IMR-90 (cell line): Measurements from ENCODE around the gene STX16. TPM values are rescaled to one million over a fixed set of nuclear protein-coding genes. Genes with fewer than 3 reads are reported as not detected.

ENCODE experiments used
- ATAC-seq: fragments of 200-7000 bp; cut with Tn5 transposase; 2 replicates; pipeline ENCODE4 v1.9.1; 2020; ENCODE audit warnings: low read depth, mild to moderate bottlenecking, moderate library complexity
- BruUV-seq: library from RNA; stranded (reverse); fragments of 400-500 nt; replicated peaks from 2 replicates; lab custom pipeline; 2021; lab: Mats Ljungman, UMichigan
- CTCF ChIA-PET: fragments of 300-600 bp; formaldehyde crosslinking; extraction: SDS; loops from one replicate; lab custom pipeline; 2021; ENCODE audit warnings: antibody characterized with exemption; lab: Yijun Ruan, JAX
- POLR2A ChIA-PET: fragments of 300-600 bp; sonication (Branson Sonifier 250); formaldehyde crosslinking; loops from one replicate; lab custom pipeline; 2022; ENCODE audit warnings: antibody characterized with exemption; ENCODE audit not compliant: unreplicated experiment; lab: Charles Lee
- DNase-seq: peaks from one replicate; pipeline ENCODE4 v3.0.0; 2013
- H2AFZ ChIP-seq: replicated peaks from 2 replicates; pipeline ENCODE3; 2013; ENCODE audit warnings: low read length, mild to moderate bottlenecking; ENCODE audit not compliant: poor library complexity
- H2AK5ac ChIP-seq: 2 replicates; pipeline ENCODE4 v1.6.1; 2013; ENCODE audit warnings: low read depth, low read length, inconsistent platforms
- H2AK9ac ChIP-seq: replicated peaks from 2 replicates; pipeline ENCODE3; 2013; ENCODE audit warnings: mild to moderate bottlenecking, low read depth, low read length, moderate library complexity; ENCODE audit not compliant: poor library complexity
- H2BK120ac ChIP-seq: 2 replicates; pipeline ENCODE4 v1.6.1; 2013; ENCODE audit warnings: low read depth, low read length, inconsistent platforms
- H2BK15ac ChIP-seq: 3 replicates; pipeline ENCODE4 v1.6.1; 2013; ENCODE audit warnings: low read depth, low read length, inconsistent platforms
- H2BK20ac ChIP-seq: 2 replicates; pipeline ENCODE4 v1.6.1; 2013; ENCODE audit warnings: low read depth, mild to moderate bottlenecking, inconsistent platforms, low read length, moderate library complexity
- H2BK5ac ChIP-seq: 2 replicates; pipeline ENCODE4 v1.6.1; 2013; ENCODE audit warnings: mild to moderate bottlenecking, low read depth, low read length, inconsistent platforms; ENCODE audit not compliant: poor library complexity, severe bottlenecking
- H3K14ac ChIP-seq: replicated peaks from 2 replicates; pipeline ENCODE4 v1.6.1; 2013; ENCODE audit warnings: low read depth, low read length, inconsistent platforms
- H3K18ac ChIP-seq: 2 replicates; pipeline ENCODE4 v1.6.1; 2013; ENCODE audit warnings: low read depth, low read length, control low read depth
- H3K23ac ChIP-seq: 2 replicates; pipeline ENCODE4 v1.6.1; 2013; ENCODE audit warnings: low read depth, low read length, inconsistent platforms
- H3K27ac ChIP-seq: 2 replicates; pipeline ENCODE4 v1.5.1; 2013; ENCODE audit warnings: mild to moderate bottlenecking, control low read depth, low read length; ENCODE audit not compliant: insufficient read depth
- H3K27me3 ChIP-seq: 2 replicates; pipeline ENCODE4 v1.6.1; 2013; ENCODE audit warnings: low read length; ENCODE audit not compliant: control insufficient read depth, insufficient read depth
- H3K36me3 ChIP-seq: 2 replicates; pipeline ENCODE4 v1.6.1; 2013; ENCODE audit warnings: low read length, mixed read lengths; ENCODE audit not compliant: control insufficient read depth, insufficient read depth
- H3K4ac ChIP-seq: 2 replicates; pipeline ENCODE4 v1.6.1; 2013; ENCODE audit warnings: low read depth, low read length, inconsistent platforms
- H3K4me1 ChIP-seq: 2 replicates; pipeline ENCODE4 v1.6.1; 2013; ENCODE audit warnings: low read length, mixed read lengths; ENCODE audit not compliant: control insufficient read depth, insufficient read depth
- H3K4me2 ChIP-seq: 2 replicates; pipeline ENCODE4 v1.6.1; 2013; ENCODE audit warnings: low read depth, mild to moderate bottlenecking, control low read depth, low read length, moderate library complexity
- H3K4me3 ChIP-seq: 2 replicates; pipeline ENCODE4 v1.5.1; 2013; ENCODE audit warnings: low read depth, mild to moderate bottlenecking, control low read depth, low read length, moderate library complexity; ENCODE audit not compliant: insufficient read depth
- H3K56ac ChIP-seq: 2 replicates; pipeline ENCODE4 v1.6.1; 2013; ENCODE audit warnings: low read length, inconsistent platforms; ENCODE audit not compliant: insufficient read depth; ENCODE audit errors: extremely low read depth
- H3K79me1 ChIP-seq, 2 experiments: 2 replicates each; pipeline ENCODE4 v1.6.1; 2013; ENCODE audit warnings: low read length in 2 of 2, inconsistent platforms in 1 of 2, low read depth in 1 of 2
- H3K9ac ChIP-seq: 2 replicates; pipeline ENCODE4 v1.6.1; 2013; ENCODE audit warnings: low read depth, low read length, control low read depth
- H3K9me1 ChIP-seq: 2 replicates; pipeline ENCODE4 v1.6.1; 2013; ENCODE audit warnings: low read length, inconsistent platforms; ENCODE audit not compliant: insufficient read depth
- H3K9me3 ChIP-seq: 2 replicates; pipeline ENCODE4 v1.6.1; 2013; ENCODE audit warnings: low read length; ENCODE audit not compliant: control insufficient read depth, insufficient read depth
- H4K20me1 ChIP-seq: 2 replicates; pipeline ENCODE4 v1.6.1; 2013; ENCODE audit warnings: low read length, inconsistent platforms; ENCODE audit not compliant: insufficient read depth
- H4K5ac ChIP-seq: 2 replicates; pipeline ENCODE4 v1.6.1; 2013; ENCODE audit warnings: mild to moderate bottlenecking, low read depth, low read length, control low read depth
- H4K8ac ChIP-seq, 2 experiments: 2 replicates each; pipeline ENCODE4 v1.6.1; 2013; ENCODE audit warnings: low read depth in 2 of 2, low read length in 2 of 2, control low read depth in 1 of 2, inconsistent platforms in 1 of 2
- H4K91ac ChIP-seq: 2 replicates; pipeline ENCODE4 v1.6.1; 2013; ENCODE audit warnings: low read depth, low read length, inconsistent platforms; ENCODE audit not compliant: insufficient read depth
- BHLHE40 ChIP-seq: fragments of 150-350 bp; IDR thresholded peaks from 2 replicates; pipeline ENCODE4 v1.6.1; 2016; ENCODE audit warnings: mild to moderate bottlenecking, low read depth, low read length
- CHD1 ChIP-seq: IDR thresholded peaks from 2 replicates; pipeline ENCODE4 v1.6.1; 2012; ENCODE audit warnings: low read depth, low read length, improper control_type of control experiment
- CTCF ChIP-seq: conservative IDR thresholded peaks from 2 replicates; pipeline ENCODE4 v1.5.1; 2012; ENCODE audit warnings: mild to moderate bottlenecking, low read depth, low read length, improper control_type of control experiment
- FOS ChIP-seq: fragments of 150-350 bp; IDR thresholded peaks from 2 replicates; pipeline ENCODE4 v1.6.1; 2016; ENCODE audit warnings: low read depth, low read length
- NFE2L2 ChIP-seq: fragments of 150-350 bp; IDR thresholded peaks from 2 replicates; pipeline ENCODE4 v1.6.1; 2016; ENCODE audit warnings: low read depth, mild to moderate bottlenecking, low read length
- POLR2A ChIP-seq: IDR thresholded peaks from 2 replicates; pipeline ENCODE4 v1.6.1; 2012; ENCODE audit warnings: mild to moderate bottlenecking, low read depth, low read length
- RCOR1 ChIP-seq: IDR thresholded peaks from 2 replicates; pipeline ENCODE4 v1.6.1; 2012; ENCODE audit warnings: mild to moderate bottlenecking, low read length, improper control_type of control experiment; ENCODE audit not compliant: insufficient replicate concordance
- RFX5 ChIP-seq: IDR thresholded peaks from 2 replicates; pipeline ENCODE4 v1.8.0; 2012; ENCODE audit warnings: low read depth, mild to moderate bottlenecking, low read length, moderate library complexity
- USF2 ChIP-seq: fragments of 150-350 bp; IDR thresholded peaks from 2 replicates; pipeline ENCODE4 v1.6.1; 2017; ENCODE audit warnings: mild to moderate bottlenecking, antibody characterized with exemption, low read length, low read depth
- WGBS, 2 experiments: methylation state at CpG; one replicate each; pipeline versions ENCODE4 v1.1.5 to v1.1.7; 2013; ENCODE audit warnings: missing lambda C conversion rate in 2 of 2; ENCODE audit not compliant: insufficient read length in 1 of 2; ENCODE audit errors: extremely low coverage in 2 of 2; 5-methylcytosine and 5-hydroxymethylcytosine counted together
- dilution Hi-C: fragments of 300-500 bp; cut with HindIII; formaldehyde crosslinking; loops from one replicate; pipeline ENCODE4 v1.14.3; 2018; ENCODE audit warnings: low sequenced_read_pairs; ENCODE audit not compliant: unreplicated experiment
- in situ Hi-C: fragments of 300-500 bp; cut with MboI; formaldehyde crosslinking; loops from 3 replicates; pipeline ENCODE4 v1.14.3; 2019; ENCODE audit warnings: low sequenced_read_pairs, inconsistent platforms, mixed read lengths
- intact Hi-C: fragments of 100-400 bp; cut with micrococcal nuclease; formaldehyde crosslinking; loops from 2 replicates; pipeline ENCODE4 v1.10.0; 2022
- polyA plus RNA-seq, 3 experiments: library from polyadenylated mRNA; depleted of rRNA; stranded (reverse); fragments of >200 nt; gene quantifications; 2 replicates each; pipeline ENCODE4 v1.2.3, GENCODE V29; 2012; ENCODE audit warnings: low replicate concordance in 1 of 3
- total RNA-seq: library from RNA; depleted of rRNA; stranded (reverse); fragments of >200 nt; gene quantifications from 2 replicates; pipeline ENCODE4 v1.2.3, GENCODE V29; 2012

STX16 gene
- total and polyA plus RNA-seq, 2 of the 4 experiments (the other 2 are of a cell fraction): 26.9 to 58.2 TPM

GRCh38 chr20:58688414-58688813 is 37.3 kb downstream of the STX16 start:
- Histone ChIP-seq H4K20me1 (no peaks in the 10 kb centered on the region), H3K4me2 (no peak overlapping the region), H3K36me3 (no peaks in the 10 kb centered on the region), H3K9ac (no peak overlapping the region), H3K18ac (no peak overlapping the region), H4K5ac (no peak overlapping the region), H2BK20ac (no peak overlapping the region), H3K9me3 (no peaks in the 10 kb centered on the region), H3K4ac (no peak overlapping the region), H2BK15ac (no peak overlapping the region), H3K79me1 (peaks cover 0 to 3% of the 10 kb centered on the region in 2 experiments; a peak in 2 of 4 replicates), H2BK120ac (no peak overlapping the region), H2AK9ac (no peak overlapping the region), H2AK5ac (no peak overlapping the region), H2AFZ (no peak overlapping the region), H3K56ac (no peak overlapping the region), H3K27ac (no peak overlapping the region), H3K9me1 (peaks cover 8% of the 10 kb centered on the region), H4K91ac (no peak overlapping the region), H3K27me3 (no peaks in the 10 kb centered on the region), H4K8ac (no peak overlapping the region), H3K14ac (no peak overlapping the region), H3K4me3 (no peak overlapping the region), H3K23ac (no peak overlapping the region), H3K4me1 (peaks cover 14% of the 10 kb centered on the region), H2BK5ac (peak overlapping the region; percentile 75)
- WGBS, 2 experiments: 100% methylated on average over 1 of the region's 4 CpGs; no CpG with 5 or more reads in 1 of the 2 experiments
- POLR2A ChIA-PET: no interaction called here
- in situ Hi-C loops: no loop called here
- CTCF ChIA-PET: no interaction called here
- dilution Hi-C loops: no loop called here
- BruUV-seq: no TSS peak
- ATAC-seq (no peak), DNase-seq (no peak)
- TF ChIP-seq NFE2L2 (no peak), RCOR1 (no peak), FOS (no peak), RFX5 (no peak), USF2 (no peak), BHLHE40 (no peak), POLR2A (no peak), CTCF (no peak), CHD1 (no peak)
- intact Hi-C loops: no loop called here
